ENCODE measurements around the gene TSPAN4.

TSPAN4 gene

GRCh38 chr11:913043-913442 lies 70.4 kb downstream of the TSPAN4 start:
- DNase-seq = no peak

GRCh38 chr11:914204-914603 lies 71.6 kb downstream of the TSPAN4 start:
- no peak for DNase-seq

GRCh38 chr11:914747-915501 lies 72.3 kb downstream of the TSPAN4 start:
- DNase-seq = peak; percentile 44
